ENCODE measurements around the gene REN. TPM values are rescaled to one million over a fixed set of nuclear protein-coding genes. Genes with fewer than 3 reads are reported as not detected.

REN gene
- polyA plus RNA-seq, 1 experiment, result 0.99 TPM

GRCh38 chr1:204126386-204126785 lies 39.8 kb downstream of the REN start:
- POLR2A ChIA-PET, result no interaction called here
- Histone ChIP-seq H3K36me3 (ENCODE audit: control insufficient read depth, insufficient read depth, low read length) (peaks cover 8% of the 10 kb centered on the region), H3K27me3 (ENCODE audit: control insufficient read depth, insufficient read depth, low read length) (no peaks in the 10 kb centered on the region), H3K4me3 (ENCODE audit: low read depth, low read length) (no peak overlapping the region)
- no peak for DNase-seq (ENCODE audit: low read depth)
- no peak for TF ChIP-seq CTCF (IDR thresholded peaks at IDR 0.05; ENCODE audit: insufficient read depth, low read depth, low read length)
- CTCF ChIA-PET, result interaction anchor here (0.8 to 14.9 kb wide), 3 partner anchors 246 to 268 kb away, joined by 3 to 456 read pairs (median 20); partner anchors contain the start of gene SNRPE

GRCh38 chr1:204125759-204126351 lies 40.3 kb downstream of the REN start:
- CTCF ChIA-PET, result interaction anchor here (1.1 to 14.9 kb wide), 2 partner anchors 10 to 258 kb away, joined by 3 to 456 read pairs; partner anchors contain the start of gene SNRPE
- POLR2A ChIA-PET, result no interaction called here

GRCh38 chr1:204124639-204125038 lies 41.5 kb downstream of the REN start:
- POLR2A ChIA-PET, result no interaction called here
- CTCF ChIA-PET, result interaction anchor here (0.8 to 14.9 kb wide), 3 partner anchors 9 to 257 kb away, joined by 3 to 456 read pairs (median 3); partner anchors contain the start of gene SNRPE
- Histone ChIP-seq H3K36me3 (ENCODE audit: control insufficient read depth, insufficient read depth, low read length) (peaks cover 10% of the 10 kb centered on the region), H3K4me3 (ENCODE audit: low read depth, low read length) (no peak overlapping the region), H3K27me3 (ENCODE audit: control insufficient read depth, insufficient read depth, low read length) (no peaks in the 10 kb centered on the region)
- DNase-seq (ENCODE audit: low read depth), result no peak
- TF ChIP-seq CTCF (IDR thresholded peaks at IDR 0.05; ENCODE audit: insufficient read depth, low read depth, low read length), result no peak

More at GRCh38 chr1:204125759-204126351, 40.3 kb downstream of the REN start:
- no peak for TF ChIP-seq CTCF (IDR thresholded peaks at IDR 0.05; ENCODE audit: insufficient read depth, low read depth, low read length)
- Histone ChIP-seq H3K36me3 (ENCODE audit: control insufficient read depth, insufficient read depth, low read length) (peaks cover 8% of the 10 kb centered on the region), H3K27me3 (ENCODE audit: control insufficient read depth, insufficient read depth, low read length) (no peaks in the 10 kb centered on the region), H3K4me3 (ENCODE audit: low read depth, low read length) (no peak overlapping the region)
- no peak for DNase-seq (ENCODE audit: low read depth)

GRCh38 chr1:204123376-204123775 lies 42.8 kb downstream of the REN start:
- ChIA-PET CTCF (interaction anchor here (14.9 kb wide), 1 partner anchor 256 kb away, joined by 456 read pairs; the partner anchor contains the start of gene SNRPE), POLR2A (no interaction called here)
- H3K4me3 ChIP-seq (ENCODE audit: low read depth, low read length), result no peak overlapping the region
- no peak for DNase-seq (ENCODE audit: low read depth)
- H3K36me3 ChIP-seq (ENCODE audit: control insufficient read depth, insufficient read depth, low read length), result peaks cover 10% of the 10 kb centered on the region
- H3K27me3 ChIP-seq (ENCODE audit: control insufficient read depth, insufficient read depth, low read length), result no peaks in the 10 kb centered on the region
- peak; percentile 28 for TF ChIP-seq CTCF (IDR thresholded peaks at IDR 0.05; ENCODE audit: insufficient read depth, low read depth, low read length)

GRCh38 chr1:204121840-204122555 lies 44.1 kb downstream of the REN start:
- no peak for DNase-seq (ENCODE audit: low read depth)
- POLR2A ChIA-PET, result no interaction called here
- Histone ChIP-seq H3K4me3 (ENCODE audit: low read depth, low read length) (no peak overlapping the region), H3K36me3 (ENCODE audit: control insufficient read depth, insufficient read depth, low read length) (peaks cover 12% of the 10 kb centered on the region), H3K27me3 (ENCODE audit: control insufficient read depth, insufficient read depth, low read length) (no peaks in the 10 kb centered on the region)
- CTCF ChIA-PET, result interaction anchor here (14.9 kb wide), 1 partner anchor 255 kb away, joined by 456 read pairs; the partner anchor contains the start of gene SNRPE
- TF ChIP-seq CTCF (IDR thresholded peaks at IDR 0.05; ENCODE audit: insufficient read depth, low read depth, low read length), result no peak

Data from BJ (cell line).